HG02588 (cell line): ENCODE data around the gene TNRC6C.

Experiments used
- ATAC-seq: cut with Tn5 transposase; IDR thresholded peaks from one replicate; pipeline ENCODE4 v1.9.1; 2021; ENCODE audit warnings: mild to moderate bottlenecking, moderate library complexity; ENCODE audit not compliant: unreplicated experiment

The TNRC6C gene

DNA sequence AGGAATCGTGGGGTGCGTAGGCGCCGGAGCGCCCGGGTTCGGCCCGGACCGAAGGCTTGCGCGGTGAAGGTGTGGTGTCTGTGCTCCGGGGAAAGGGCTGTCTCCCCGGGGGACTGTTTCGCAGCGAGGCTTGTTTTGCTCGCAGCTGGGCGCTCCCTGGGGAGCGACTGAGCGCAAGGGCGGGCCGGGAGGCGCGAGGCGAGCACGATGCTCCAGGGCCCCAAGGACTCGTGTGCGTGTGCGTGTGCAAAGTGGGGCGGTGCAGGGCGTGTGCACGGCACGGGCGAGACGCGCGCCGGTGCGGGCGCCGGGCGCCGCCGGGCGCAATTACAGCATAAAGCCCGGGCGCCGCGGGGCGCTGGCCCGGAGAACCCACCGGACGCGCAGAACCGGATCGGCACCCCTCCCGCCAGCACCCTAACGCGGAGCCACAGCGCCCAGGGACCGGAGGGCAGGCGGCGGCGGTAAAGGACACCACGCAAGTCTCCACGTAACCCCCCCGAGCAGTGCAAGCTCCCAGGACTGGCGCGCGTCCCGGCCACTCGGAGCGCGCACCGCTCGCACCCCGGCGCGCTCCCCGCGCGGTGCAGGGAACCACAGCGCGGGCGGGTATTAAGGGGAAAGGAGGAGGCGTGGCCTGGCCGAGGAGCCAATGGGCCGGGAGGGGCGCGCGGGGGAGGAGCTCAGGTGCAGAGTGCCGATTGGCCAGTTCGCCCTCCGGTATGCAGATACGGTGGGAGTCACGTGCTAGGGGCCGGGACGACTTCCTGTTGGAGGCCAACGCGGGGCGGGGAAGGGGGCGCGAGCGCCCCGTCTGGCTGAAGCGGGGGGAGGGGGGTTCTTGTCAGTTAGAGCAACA is at the start of gene TNRC6C:
Gene TNRC6C (plus strand): TSS at position 847 of the 859 bp plus-strand sequence. CDS start 45,504 bp downstream, outside the sequence.
- peak; percentile 78 for ATAC-seq

- ATAC-seq, result no peak
Observed at GRCh38 chr17:77909236-77909635, 49.3 kb upstream of the TNRC6C start.

DNA sequence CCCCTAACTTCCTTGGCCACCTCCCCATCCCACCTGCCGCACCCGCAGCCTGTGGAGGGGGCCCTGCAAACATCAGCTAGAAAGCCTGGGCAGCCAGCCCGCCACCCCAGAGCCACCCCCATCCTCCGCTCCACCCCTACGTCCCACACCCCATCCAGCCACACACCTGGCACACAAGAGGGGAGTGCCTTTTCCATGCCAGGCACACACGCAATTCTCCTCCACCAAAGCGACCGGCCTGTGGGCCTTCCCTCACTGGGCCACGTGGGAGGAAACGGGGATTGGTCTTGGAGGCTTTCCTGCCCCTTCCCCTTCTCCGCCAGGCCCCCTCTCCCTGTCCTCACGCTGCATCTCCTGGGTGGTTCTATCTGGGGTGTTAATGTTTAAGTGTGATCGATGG is 48.7 kb upstream of the TNRC6C start:
- ATAC-seq, result no peak

GRCh38 chr17:77914385-77915254 is 43.9 kb upstream of the TNRC6C start:
- ATAC-seq, result no peak

GRCh38 chr17:77915594-77916021 is 42.9 kb upstream of the TNRC6C start:
- no peak for ATAC-seq

GRCh38 chr17:77916264-77916663 is 42.2 kb upstream of the TNRC6C start:
- ATAC-seq, result no peak

- no peak for ATAC-seq
Observed at GRCh38 chr17:77916703-77917481, 41.6 kb upstream of the TNRC6C start.

DNA sequence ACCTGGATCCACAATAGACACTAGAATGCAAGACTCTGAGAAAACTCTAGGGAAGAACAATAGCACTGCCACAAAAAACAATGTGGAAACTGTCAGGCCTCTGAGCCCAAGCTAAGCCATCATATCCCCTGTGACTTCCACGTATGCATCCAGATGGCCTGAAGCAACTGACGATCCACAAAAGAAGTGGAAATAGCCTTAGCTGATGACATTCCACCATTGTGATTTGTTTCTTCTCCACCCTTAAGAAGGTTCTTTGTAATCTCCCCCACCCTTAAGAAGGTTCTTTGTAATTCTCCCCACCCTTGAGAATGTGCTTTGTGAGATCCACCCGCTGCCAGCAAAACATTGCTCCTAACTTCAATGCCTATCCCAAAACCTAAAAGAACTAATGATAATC is 39.2 kb upstream of the TNRC6C start:
- ATAC-seq, result no peak

DNA sequence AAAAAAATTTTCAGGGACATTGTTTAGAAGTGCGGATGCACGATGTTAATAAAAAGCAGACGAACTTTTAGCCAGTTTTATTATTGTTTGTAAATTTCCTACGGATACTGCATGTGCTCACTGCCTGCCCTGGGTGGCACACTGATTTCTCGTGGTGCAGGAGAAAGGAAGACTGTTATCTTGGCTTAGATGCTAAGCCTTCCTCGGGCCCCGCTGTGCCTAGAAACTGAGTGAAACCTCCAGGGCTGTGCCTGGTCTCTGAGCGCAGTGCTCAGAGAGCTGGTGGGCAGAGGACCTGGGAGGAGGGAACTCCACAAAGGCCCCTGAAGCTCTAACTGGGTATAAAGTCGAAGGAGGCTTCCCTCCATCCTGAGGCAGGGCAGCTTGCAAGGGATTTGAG is 35.4 kb upstream of the TNRC6C start:
- ATAC-seq, result no peak

- no peak for ATAC-seq
Observed at GRCh38 chr17:77923776-77924513, 34.6 kb upstream of the TNRC6C start.

- ATAC-seq, result no peak
Observed at GRCh38 chr17:77924757-77925336, 33.7 kb upstream of the TNRC6C start.

GRCh38 chr17:77925831-77926543 is 32.5 kb upstream of the TNRC6C start:
- no peak for ATAC-seq

GRCh38 chr17:77926981-77927380 is 31.5 kb upstream of the TNRC6C start:
- ATAC-seq, result no peak

DNA sequence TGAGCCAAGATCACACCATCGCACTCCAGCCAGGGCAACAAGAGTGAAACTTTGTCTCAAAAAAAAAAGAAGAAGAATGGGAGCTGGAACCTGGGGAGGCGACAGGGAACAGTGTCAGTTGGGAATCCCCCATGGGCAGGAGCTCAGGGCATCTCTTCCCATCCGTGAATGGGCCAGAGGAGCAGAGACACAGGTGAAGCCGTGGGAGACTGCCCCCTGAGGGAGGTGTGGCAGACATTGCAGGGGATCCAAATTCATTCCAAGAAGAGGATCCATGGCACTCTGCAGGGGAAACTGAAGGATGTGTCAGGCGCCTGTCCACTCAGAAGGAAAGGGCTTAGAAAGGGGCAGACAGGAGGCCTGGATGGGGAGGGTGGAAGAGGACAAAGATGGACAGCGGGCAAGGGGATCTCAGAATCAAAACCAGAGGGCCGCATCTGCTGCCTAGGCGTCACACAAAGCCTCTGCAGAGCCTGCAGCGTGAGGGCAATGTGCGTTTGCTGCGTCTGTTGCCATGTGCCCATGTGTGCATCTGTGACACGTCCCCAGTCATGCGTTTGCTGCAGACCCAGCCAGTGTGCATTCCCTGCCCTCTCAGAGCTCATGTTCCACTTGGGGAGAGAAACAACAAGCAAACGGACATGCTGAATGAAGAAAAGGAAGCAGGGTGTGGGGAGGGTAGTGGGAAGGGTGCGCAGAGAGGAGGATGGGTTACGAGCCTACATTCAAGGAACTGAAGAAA is 30.6 kb upstream of the TNRC6C start:
- ATAC-seq, result no peak

DNA sequence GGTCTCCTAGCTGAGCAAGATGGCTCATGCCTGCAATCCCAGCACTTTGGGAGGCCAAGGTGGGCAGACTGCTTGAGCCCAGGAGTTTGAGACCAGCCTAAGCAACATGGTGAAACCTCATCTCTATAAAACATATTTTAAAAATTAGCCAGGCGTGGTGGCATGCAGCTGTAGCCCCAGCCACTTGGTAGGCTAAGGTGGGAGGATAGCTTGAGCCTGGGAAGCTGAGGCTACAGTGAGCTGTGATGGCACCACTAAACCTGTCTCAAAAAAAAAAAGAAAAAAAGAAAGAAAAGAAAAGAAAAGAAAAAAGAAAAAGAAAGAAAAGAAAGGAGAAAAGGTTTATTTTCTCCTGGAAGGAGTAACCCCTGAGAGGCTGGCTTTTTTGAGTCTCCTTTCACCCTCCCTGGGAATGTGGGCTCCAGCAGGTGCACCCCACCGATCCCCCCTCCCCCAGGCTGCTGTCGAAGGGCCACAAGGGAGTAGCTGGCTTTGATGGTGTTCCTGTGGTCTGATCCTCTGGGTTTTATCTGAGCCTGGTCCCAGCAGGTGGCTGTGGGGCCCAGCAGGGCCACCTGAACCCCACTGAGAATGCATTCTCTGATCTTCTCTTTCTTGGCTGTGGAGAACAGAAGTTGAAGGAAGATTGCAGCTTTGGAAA is 29.9 kb upstream of the TNRC6C start:
- ATAC-seq, result no peak

- no peak for ATAC-seq
Observed at GRCh38 chr17:77929180-77929564, 29.3 kb upstream of the TNRC6C start.

DNA sequence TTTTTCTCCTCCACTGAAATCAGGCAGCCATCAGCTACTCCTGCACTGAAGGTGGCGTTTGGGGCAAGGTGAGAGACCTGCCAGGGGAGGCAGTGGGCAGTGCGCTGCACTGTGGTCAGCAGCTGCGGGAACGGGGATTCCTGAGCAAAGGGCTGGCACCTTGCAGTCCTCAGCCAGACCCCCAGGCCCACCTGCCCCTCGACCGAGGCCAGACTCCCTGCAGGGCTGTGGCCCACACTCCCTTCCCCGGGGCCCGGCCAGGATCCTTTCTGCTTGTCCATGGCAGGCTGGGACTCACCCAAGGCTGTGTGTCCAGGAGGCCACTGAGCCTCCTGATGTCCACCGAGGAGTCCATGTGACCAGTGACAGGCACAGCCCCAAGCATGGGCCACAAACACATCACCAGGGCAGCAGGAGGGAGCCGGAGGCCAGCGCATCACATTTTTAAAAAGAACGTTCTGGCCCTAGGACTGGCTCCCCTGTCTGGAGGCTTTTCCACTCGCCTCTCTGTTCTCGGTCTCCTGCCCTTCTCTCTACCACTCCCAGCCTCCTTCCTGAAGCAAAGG is 28.5 kb upstream of the TNRC6C start:
- no peak for ATAC-seq
